HepG2 (cell line): ENCODE results near the gene TMEM141. TPM values are rescaled to one million over a fixed set of nuclear protein-coding genes. Genes with fewer than 3 reads are reported as not detected.

Source experiments
- ASH2L ChIP-seq: fragments of 300-600, 200-600 bp; sonication (generic); IDR thresholded peaks from 2 replicates; pipeline ENCODE4 v1.7.0; 2017; ENCODE audit warnings: low read depth, mild to moderate bottlenecking, moderate library complexity, mixed read lengths, low read length; ENCODE audit not compliant: insufficient read length
- CREM ChIP-seq, 2 experiments: sonication (generic) in 1 of 2; formaldehyde crosslinking in 1 of 2; IDR thresholded peaks; 2 replicates each; pipeline versions ENCODE4 v1.4.0 to v1.6.1; 2016 to 2020; ENCODE audit warnings: antibody characterized with exemption in 1 of 2, mild to moderate bottlenecking in 1 of 2, missing genetic modification reagents in 1 of 2
- GABPB1 ChIP-seq: IDR thresholded peaks from 2 replicates; pipeline ENCODE4 v1.6.1; 2016; ENCODE audit warnings: mild to moderate bottlenecking, missing genetic modification reagents, moderate library complexity, missing compliant biosample characterization
- HDAC2 ChIP-seq: sonication (generic); formaldehyde crosslinking; IDR thresholded peaks from 2 replicates; pipeline ENCODE4 v1.4.0; 2020; ENCODE audit warnings: missing genetic modification reagents
- LCORL ChIP-seq, 2 experiments: fragments of 450-650 bp in 1 of 2; sonication (generic) in 1 of 2; formaldehyde crosslinking in 1 of 2; IDR thresholded peaks; 2 replicates each; pipeline versions ENCODE4 v1.5.0 to v1.6.1; 2017 to 2020; ENCODE audit warnings: antibody characterized with exemption in 1 of 2, missing genetic modification reagents in 1 of 2
- NCOR1 ChIP-seq: fragments of 200-600 bp; sonication (generic); IDR thresholded peaks from 2 replicates; pipeline ENCODE4 v1.7.0; 2017; ENCODE audit warnings: antibody characterized with exemption, low read length, borderline replicate concordance
- NR2F2 ChIP-seq: IDR thresholded peaks from 2 replicates; pipeline ENCODE4 v1.6.1; 2012; ENCODE audit warnings: low read depth, inconsistent platforms, borderline replicate concordance
- NR2F6 ChIP-seq, 2 experiments: IDR thresholded peaks; 2 replicates each; pipeline ENCODE4 v1.6.1; 2016; ENCODE audit warnings: antibody characterized with exemption in 1 of 2, mild to moderate bottlenecking in 1 of 2
- NR3C1 ChIP-seq: sonication (generic); formaldehyde crosslinking; IDR thresholded peaks from 2 replicates; pipeline ENCODE4 v1.4.0; 2020; ENCODE audit warnings: missing genetic modification reagents
- PAX8 ChIP-seq: sonication (generic); formaldehyde crosslinking; IDR thresholded peaks from 2 replicates; pipeline ENCODE4 v1.8.0; 2022; ENCODE audit warnings: mild to moderate bottlenecking, missing genetic modification reagents, borderline replicate concordance
- PCBP1 ChIP-seq: fragments of 200-400 bp; formaldehyde crosslinking; IDR thresholded peaks from 2 replicates; pipeline ENCODE4 v1.6.1; 2017; ENCODE audit warnings: mild to moderate bottlenecking, low read depth, low read length, borderline replicate concordance
- TEAD3 ChIP-seq: optimal IDR thresholded peaks from 2 replicates; pipeline ENCODE3; 2016; ENCODE audit warnings: borderline replicate concordance
- UBTF ChIP-seq: sonication (generic); formaldehyde crosslinking; IDR thresholded peaks from 2 replicates; pipeline ENCODE4 v1.4.0; 2020; ENCODE audit warnings: mild to moderate bottlenecking, missing genetic modification reagents
- YY1 ChIP-seq: IDR thresholded peaks from 2 replicates; pipeline ENCODE4 v1.6.1; 2011; ENCODE audit warnings: low read length, low read depth, moderate library complexity, mild to moderate bottlenecking; ENCODE audit not compliant: insufficient read depth, insufficient replicate concordance
- ZFP90 ChIP-seq: sonication (generic); formaldehyde crosslinking; IDR thresholded peaks from 2 replicates; pipeline ENCODE4 v1.8.0; 2022; ENCODE audit warnings: missing genetic modification reagents, mild to moderate bottlenecking, inconsistent platforms, borderline replicate concordance
- ZHX2 ChIP-seq, 2 experiments: sonication (generic) in 1 of 2; formaldehyde crosslinking in 1 of 2; IDR thresholded peaks; 2 replicates each; pipeline versions ENCODE4 v1.6.1 to v1.9.0; 2014 to 2022; ENCODE audit warnings: antibody characterized with exemption in 1 of 2, borderline replicate concordance in 1 of 2, inconsistent platforms in 1 of 2, low read depth in 1 of 2, missing genetic modification reagents in 1 of 2
- ZNF235 ChIP-seq: sonication (generic); formaldehyde crosslinking; IDR thresholded peaks from 2 replicates; pipeline ENCODE4 v1.8.1; 2023; ENCODE audit warnings: mild to moderate bottlenecking, missing genetic modification reagents, borderline replicate concordance
- ZNF546 ChIP-seq: sonication (generic); formaldehyde crosslinking; conservative IDR thresholded peaks from 2 replicates; pipeline ENCODE4 v1.8.1; 2023; ENCODE audit warnings: mild to moderate bottlenecking, missing genetic modification reagents
- ZZZ3 ChIP-seq: sonication (generic); formaldehyde crosslinking; IDR thresholded peaks from 2 replicates; pipeline ENCODE4 v1.4.0; 2020; ENCODE audit warnings: missing genetic modification reagents, mild to moderate bottlenecking, borderline replicate concordance
- polyA plus RNA-seq, 8 experiments: library from polyadenylated mRNA; depleted of rRNA in 3 of 8; stranded (reverse) in 7 of 8; unstranded in 1 of 8; fragments of >200 nt; fragmentation: Illumina TruSeq in 4 of 8; extraction: Trizol in 4 of 8; gene quantifications; 2 replicates each; pipeline versions ENCODE4 v1.2.1 to v1.2.3, GENCODE V29; 2011 to 2016; ENCODE audit warnings: low read depth in 4 of 8, missing spikeins in 1 of 8, mixed read lengths in 1 of 8; ENCODE audit not compliant: insufficient read depth in 1 of 8
- total RNA-seq, 5 experiments: library from RNA; depleted of rRNA; stranded (reverse); fragments of >200 nt; fragmentation: Illumina TruSeq; extraction: Trizol; gene quantifications; 2 replicates each; pipeline ENCODE4 v1.2.3, GENCODE V29; 2016; ENCODE audit warnings: low read depth in 1 of 5

TMEM141 gene
- total and polyA plus RNA-seq, 2 of the 13 experiments (the other 11 are each of a cell fraction or from before 2014, with no cell fraction given): 81.0 to 202 TPM

GRCh38 chr9:136840877-136841645, 49.9 kb downstream of the TMEM141 start (continued):
- TF ChIP-seq UBTF: peak; percentile 50; the same call in 1 of the 2 replicates
- no peak for TF ChIP-seq ASH2L
- TF ChIP-seq ZZZ3 (CRISPR knock-in tag): peak; percentile 71; the same call in 1 of the 2 replicates
- TF ChIP-seq NCOR1: no peak
- TF ChIP-seq PCBP1: peak; percentile 59; the same call in 1 of the 2 replicates
- TF ChIP-seq PAX8 (CRISPR knock-in tag): no peak
- no peak for TF ChIP-seq LCORL (IDR thresholded peaks at IDR 0.05)
- 0 out of 2 replicates have a peak, but pooled peaks have one; percentile 34 for TF ChIP-seq LCORL (CRISPR knock-in tag; IDR thresholded peaks at IDR 0.05)
- TF ChIP-seq ZNF235 (CRISPR knock-in tag): peak; percentile 6; the same call in 1 of the 2 replicates
- peak; percentile 13; the same call in 1 of the 2 replicates for TF ChIP-seq HDAC2 (CRISPR knock-in tag)
- no peak for TF ChIP-seq ZFP90
- no peak for TF ChIP-seq NR2F6 (IDR thresholded peaks at IDR 0.05)
- TF ChIP-seq NR2F6 (CRISPR knock-in tag; IDR thresholded peaks at IDR 0.05): 0 out of 2 replicates have a peak, but pooled peaks have one; percentile 9
- TF ChIP-seq TEAD3 (CRISPR knock-in tag): peak; percentile 78
- TF ChIP-seq ZHX2 (IDR thresholded peaks at IDR 0.05; ENCODE audit: low read depth): no peak
- TF ChIP-seq ZHX2 (CRISPR knock-in tag; IDR thresholded peaks at IDR 0.05; ENCODE audit: borderline replicate concordance): no peak
- TF ChIP-seq GABPB1 (CRISPR knock-in tag): 0 out of 2 replicates have a peak, but pooled peaks have one; percentile 45
- no peak for TF ChIP-seq NR2F2
- no peak for TF ChIP-seq YY1
- no peak for TF ChIP-seq ZNF546 (CRISPR knock-in tag)
- no peak for TF ChIP-seq NR3C1
- no peak for TF ChIP-seq CREM (IDR thresholded peaks at IDR 0.05)
- no peak for TF ChIP-seq CREM (CRISPR knock-in tag; IDR thresholded peaks at IDR 0.05)
